ENCODE results near the gene PRKRA. TPM values are rescaled to one million over a fixed set of nuclear protein-coding genes. Genes with fewer than 3 reads are reported as not detected.

The PRKRA gene
- total and polyA plus RNA-seq, 2 of the 8 experiments (the other 6 are each of a cell fraction or from before 2014, with no cell fraction given): 25.4 to 60.4 TPM

GRCh38 chr2:178469219-178469849 is 18.4 kb upstream of the PRKRA start:
- Histone ChIP-seq H3K4me3 (ENCODE audit: extremely low read depth in 1 of 4, insufficient read depth in 2 of 4, low read depth in 3 of 4, low read length in 4 of 4) (no peak overlapping the region), H3K9ac (replicated peaks in 1 of 4; ENCODE audit: extremely low read depth in 1 of 4, low read depth in 3 of 4, low read length in 3 of 4) (no peak overlapping the region), H3K79me1 (ENCODE audit: low read depth, low read length) (no peaks in the 10 kb centered on the region), H2BK12ac (ENCODE audit: low read depth, low read length) (no peak overlapping the region), H2BK15ac (ENCODE audit: low read length) (no peak overlapping the region), H3K36me3 (ENCODE audit: control insufficient read depth in 2 of 4, insufficient read depth in 4 of 4, low read length in 3 of 4) (no peaks in the 10 kb centered on the region), H4K20me1 (replicated peaks in 1 of 2; ENCODE audit: control insufficient read depth in 1 of 2, insufficient read depth in 2 of 2, low read length in 2 of 2) (no peaks in the 10 kb centered on the region), H4K5ac (ENCODE audit: insufficient read length, low read depth, low read length) (no peak overlapping the region), H3K79me2 (ENCODE audit: control insufficient read depth in 1 of 2, insufficient read depth in 2 of 2, low read length in 2 of 2) (no peaks in the 10 kb centered on the region), H3K23me2 (ENCODE audit: low read depth, low read length) (no peaks in the 10 kb centered on the region), H4K8ac (ENCODE audit: extremely low read depth, insufficient read depth, low read length) (no peak overlapping the region), H2BK20ac (ENCODE audit: low read length) (no peak overlapping the region), H2BK120ac (replicated peaks; ENCODE audit: low read depth, low read length) (no peak overlapping the region), H3K4ac (replicated peaks; ENCODE audit: insufficient read length, low read depth, low read length) (no peak overlapping the region), H3K27me3 (replicated peaks in 1 of 4; ENCODE audit: control insufficient read depth in 3 of 4, extremely low read depth in 1 of 4, insufficient read depth in 3 of 4, low read length in 3 of 4) (no peaks in the 10 kb centered on the region), H3K27ac (ENCODE audit: low read depth, low read length) (no peak overlapping the region), H3K18ac (ENCODE audit: extremely low read depth, low read length) (no peak overlapping the region), H3K9me3 (ENCODE audit: insufficient read depth in 2 of 2, low read depth in 1 of 2, low read length in 1 of 2) (no peaks in the 10 kb centered on the region), H2AK5ac (ENCODE audit: low read depth, low read length) (no peak overlapping the region), H2BK5ac (ENCODE audit: low read depth, low read length) (no peak overlapping the region), H3K23ac (ENCODE audit: insufficient read length) (no peak overlapping the region), H3K14ac (ENCODE audit: insufficient read length) (no peak overlapping the region), H3K4me2 (ENCODE audit: insufficient read depth in 1 of 2, low read depth in 2 of 2, low read length in 2 of 2) (no peak overlapping the region), H2AFZ (ENCODE audit: low read length) (no peak overlapping the region), H4K91ac (replicated peaks; ENCODE audit: insufficient read length, low read length) (no peak overlapping the region), H3K56ac (replicated peaks; ENCODE audit: insufficient read length, low read depth, low read length) (no peak overlapping the region), H3K4me1 (replicated peaks in 1 of 4; ENCODE audit: control insufficient read depth in 3 of 4, insufficient read depth in 4 of 4, low read length in 3 of 4) (no peaks in the 10 kb centered on the region)
- CTCF ChIA-PET (ENCODE audit: partially characterized antibody): interaction anchor here (1.0 to 1.5 kb wide), 2 partner anchors 10 to 13 kb away, joined by 3 read pairs; no protein-coding TSS in a partner anchor
- POLR2A ChIA-PET (ENCODE audit: partially characterized antibody): interaction anchor here (1.4 to 4.3 kb wide), 2 partner anchors 19 to 56 kb away, joined by 4 to 23 read pairs; partner anchors contain the start of genes PJVK and PRKRA
- DNase-seq (ENCODE audit: low read depth in 1 of 2, low spot score in 2 of 2) (no peak), FAIRE-seq (no peak)
- WGBS, 2 experiments (ENCODE audit: extremely low coverage in 1 of 2, insufficient coverage in 1 of 2, insufficient read length in 1 of 2, insufficient replicate concordance in 2 of 2, low coverage in 1 of 2, low lambda C conversion rate in 2 of 2, missing lambda C conversion rate in 1 of 2): 89% methylated on average over 7 of the region's 7 CpGs; no CpG with 5 or more reads in 1 of the 2 experiments
- TF ChIP-seq RAD21 (IDR thresholded peaks at IDR 0.05 in 1 of 2, conservative IDR thresholded peaks at IDR 0.05 in 1 of 2; ENCODE audit: low read depth in 2 of 2, low read length in 2 of 2): no peak
- no peak for TF ChIP-seq CEBPB (IDR thresholded peaks at IDR 0.05; ENCODE audit: low read depth, low read length)
- no peak for TF ChIP-seq RBBP5 (IDR thresholded peaks at IDR 0.05; ENCODE audit: borderline replicate concordance, low read depth, low read length)
- TF ChIP-seq JUN (IDR thresholded peaks at IDR 0.05; ENCODE audit: low read depth, low read length): no peak
- no peak for TF ChIP-seq SAP30 (IDR thresholded peaks at IDR 0.05; ENCODE audit: insufficient read depth, insufficient replicate concordance, low read length)
- no peak for TF ChIP-seq POLR2A (IDR thresholded peaks at IDR 0.05; ENCODE audit: control extremely low read depth in 1 of 2, low read depth in 2 of 2, low read length in 2 of 2)

Measured in H1 (cell line).